GM12873 (cell line): ENCODE data around the gene POC1A.

ENCODE experiments used
- TF ChIP-seq, protein P1 (sequence below): IDR thresholded peaks from 2 replicates; pipeline ENCODE4 v1.5.1; 2012; ENCODE audit warnings: low read depth, mild to moderate bottlenecking, moderate library complexity, low read length, control low read depth; ENCODE audit not compliant: insufficient read depth; ENCODE audit errors: missing control alignments

The POC1A gene

DNA sequence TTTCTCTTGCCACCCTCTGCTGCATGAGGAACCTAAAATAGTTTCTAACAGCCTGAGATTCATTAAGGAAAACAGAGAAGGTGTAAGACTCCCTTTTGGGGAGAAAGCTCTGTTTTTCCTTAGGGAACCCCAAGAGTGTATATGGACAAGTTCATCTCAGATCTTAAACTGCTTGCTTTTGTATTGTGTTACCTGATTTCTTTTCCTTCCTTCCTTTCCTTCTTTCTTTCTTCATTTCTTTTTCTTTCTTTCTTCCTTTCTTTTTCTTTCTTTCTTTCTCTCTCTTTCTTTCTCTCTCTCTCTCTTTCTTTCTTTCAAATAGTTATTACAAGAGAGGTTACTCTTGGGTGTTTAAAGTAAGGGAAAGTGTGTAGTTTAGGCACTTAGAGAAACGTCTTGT lies 5.3 kb upstream of the POC1A start:
- TF ChIP-seq, protein P1, sequence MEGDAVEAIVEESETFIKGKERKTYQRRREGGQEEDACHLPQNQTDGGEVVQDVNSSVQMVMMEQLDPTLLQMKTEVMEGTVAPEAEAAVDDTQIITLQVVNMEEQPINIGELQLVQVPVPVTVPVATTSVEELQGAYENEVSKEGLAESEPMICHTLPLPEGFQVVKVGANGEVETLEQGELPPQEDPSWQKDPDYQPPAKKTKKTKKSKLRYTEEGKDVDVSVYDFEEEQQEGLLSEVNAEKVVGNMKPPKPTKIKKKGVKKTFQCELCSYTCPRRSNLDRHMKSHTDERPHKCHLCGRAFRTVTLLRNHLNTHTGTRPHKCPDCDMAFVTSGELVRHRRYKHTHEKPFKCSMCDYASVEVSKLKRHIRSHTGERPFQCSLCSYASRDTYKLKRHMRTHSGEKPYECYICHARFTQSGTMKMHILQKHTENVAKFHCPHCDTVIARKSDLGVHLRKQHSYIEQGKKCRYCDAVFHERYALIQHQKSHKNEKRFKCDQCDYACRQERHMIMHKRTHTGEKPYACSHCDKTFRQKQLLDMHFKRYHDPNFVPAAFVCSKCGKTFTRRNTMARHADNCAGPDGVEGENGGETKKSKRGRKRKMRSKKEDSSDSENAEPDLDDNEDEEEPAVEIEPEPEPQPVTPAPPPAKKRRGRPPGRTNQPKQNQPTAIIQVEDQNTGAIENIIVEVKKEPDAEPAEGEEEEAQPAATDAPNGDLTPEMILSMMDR: no peak

DNA sequence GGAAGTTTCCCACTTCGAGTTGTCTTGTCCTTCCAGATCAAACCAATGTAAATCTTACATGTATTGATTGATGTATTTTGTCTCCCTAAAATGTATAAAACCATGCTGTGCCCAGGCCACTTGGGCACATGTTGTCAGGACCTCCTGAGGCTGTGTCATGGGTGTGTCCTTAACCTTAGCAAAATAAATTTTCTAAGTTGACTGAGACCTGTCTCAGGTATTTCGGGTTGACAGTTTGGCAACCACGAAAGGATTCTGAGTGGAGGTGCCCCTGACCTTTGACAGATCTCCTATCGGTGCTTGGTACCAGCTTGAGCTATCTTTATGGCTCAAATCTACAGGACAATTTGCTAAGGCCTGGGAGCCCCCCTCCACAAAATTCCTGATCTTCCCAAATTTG lies 1.7 kb upstream of the POC1A start:
- TF ChIP-seq, protein P1: no peak

DNA sequence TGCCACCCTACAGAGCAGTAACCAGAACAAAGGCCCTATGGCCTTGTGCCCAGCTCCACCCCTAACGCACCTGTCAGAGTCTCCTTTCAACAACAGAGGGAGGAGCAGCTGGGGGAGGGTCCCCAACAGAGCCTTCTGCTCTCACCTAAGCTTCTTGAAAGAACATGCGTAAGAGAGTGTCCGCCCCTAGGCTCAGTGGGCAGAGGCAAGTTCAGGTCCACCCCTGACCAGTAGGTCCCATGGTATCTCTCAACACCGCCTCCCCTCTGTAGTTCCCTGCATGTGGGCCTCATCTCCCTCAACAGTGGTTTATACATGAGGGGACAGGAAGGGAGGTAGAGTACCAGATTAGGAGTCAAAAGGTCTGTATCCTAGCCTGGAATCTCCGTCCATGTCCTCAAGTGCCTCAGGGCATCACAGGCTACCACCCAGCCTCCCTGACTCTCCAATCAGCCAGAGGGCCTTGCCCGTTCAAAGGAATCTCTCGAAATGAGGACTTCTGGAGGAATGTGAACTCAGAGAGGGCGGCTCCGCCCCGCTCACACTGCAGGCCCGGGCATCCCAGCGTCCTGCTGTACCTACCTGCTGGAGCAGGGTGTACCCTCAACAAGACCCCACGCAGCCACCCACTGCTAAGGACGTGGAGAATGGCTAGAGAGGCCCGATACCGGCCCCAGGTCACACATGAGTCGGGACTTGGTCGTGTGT lies 680 bp downstream of the POC1A start:
- TF ChIP-seq, protein P1: peak; percentile 4

DNA sequence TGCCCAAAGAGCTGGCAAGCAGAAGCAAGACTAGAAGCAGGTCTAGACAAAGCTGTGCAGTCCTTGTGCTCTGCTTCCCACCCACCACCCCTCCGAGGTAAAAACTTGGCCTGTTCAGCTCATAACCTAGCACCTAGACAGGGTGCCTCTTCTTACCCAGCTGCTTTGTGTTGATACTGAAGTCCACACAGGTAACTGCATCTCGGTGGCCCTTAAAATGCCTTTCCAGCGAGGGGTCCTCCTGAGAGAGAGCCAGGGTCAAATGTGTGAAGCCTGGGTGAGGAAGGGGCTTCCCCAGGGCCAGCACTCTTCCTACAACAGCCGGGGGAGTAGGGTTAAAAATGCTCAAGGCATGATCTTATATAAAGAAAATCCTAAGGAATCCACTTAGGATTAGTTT lies 3.4 kb downstream of the POC1A start:
- TF ChIP-seq, protein P1: no peak

DNA sequence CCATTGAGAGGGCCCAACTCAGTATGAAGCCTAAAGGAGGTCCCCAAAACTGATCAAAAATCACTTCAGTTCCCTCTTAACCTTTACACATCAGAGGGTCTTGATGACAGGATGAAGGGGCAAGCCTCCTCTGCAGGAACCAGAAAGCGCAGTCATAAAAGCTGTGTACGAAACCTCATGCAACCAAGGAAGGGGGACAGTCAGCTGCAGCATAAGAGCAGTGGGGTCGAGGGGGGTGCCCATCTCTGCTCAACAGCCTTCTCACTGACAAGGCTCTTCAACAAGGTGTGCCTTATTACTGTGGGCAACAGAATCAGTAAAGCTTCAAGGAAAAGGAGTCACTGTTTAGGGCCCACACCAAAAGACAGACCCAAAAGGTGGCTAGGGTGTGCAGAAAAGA lies 3.9 kb downstream of the POC1A start:
- TF ChIP-seq, protein P1: no peak

DNA sequence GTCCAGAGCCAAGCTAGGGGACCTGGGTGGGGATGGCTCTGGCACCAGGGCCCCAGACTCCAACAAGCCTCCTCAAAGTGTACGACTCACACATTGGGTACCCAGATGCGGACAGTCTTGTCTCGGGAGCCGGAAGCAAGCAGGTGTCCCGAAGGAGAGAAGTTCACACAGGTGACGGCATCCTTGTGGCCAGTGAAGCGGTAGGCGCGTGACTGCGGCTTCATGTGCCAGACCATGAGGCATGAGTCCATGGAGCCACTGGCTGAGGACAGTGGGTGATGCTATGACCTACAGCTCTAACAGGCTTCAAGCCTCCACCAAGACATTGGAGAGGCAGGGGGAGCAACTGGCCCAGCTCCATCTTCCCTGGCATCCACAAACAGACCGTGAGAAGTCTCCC lies 4.5 kb downstream of the POC1A start:
- TF ChIP-seq, protein P1: no peak

DNA sequence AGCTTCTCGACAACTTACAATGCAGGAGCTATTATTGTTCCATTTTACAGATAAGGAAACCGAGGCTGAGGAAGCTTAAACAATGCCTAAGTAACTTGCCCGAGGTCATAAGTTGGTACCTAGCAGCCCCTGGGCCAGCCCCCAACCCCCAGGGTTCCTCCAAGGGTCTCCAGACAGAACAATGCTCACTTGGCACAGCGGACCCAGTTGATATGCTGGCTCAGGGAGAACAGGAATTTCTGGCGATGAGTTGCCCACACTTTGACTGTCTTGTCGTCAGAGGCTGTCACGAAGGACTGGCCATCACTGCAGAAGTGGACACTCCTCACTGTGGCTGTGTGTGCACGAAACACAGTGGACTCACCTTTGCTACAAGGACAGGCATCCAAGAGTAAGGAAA lies 5.2 kb downstream of the POC1A start:
- TF ChIP-seq, protein P1: no peak
